ENCODE data around the gene ZNF710. TPM values are rescaled to one million over a fixed set of nuclear protein-coding genes. Genes with fewer than 3 reads are reported as not detected.
A peak's percentile ranks its signal among the peaks of the same experiment; 100 is the strongest.

The ZNF710 gene
- total RNA-seq, 1 donor from 2014 or later = 47.9 TPM

DNA sequence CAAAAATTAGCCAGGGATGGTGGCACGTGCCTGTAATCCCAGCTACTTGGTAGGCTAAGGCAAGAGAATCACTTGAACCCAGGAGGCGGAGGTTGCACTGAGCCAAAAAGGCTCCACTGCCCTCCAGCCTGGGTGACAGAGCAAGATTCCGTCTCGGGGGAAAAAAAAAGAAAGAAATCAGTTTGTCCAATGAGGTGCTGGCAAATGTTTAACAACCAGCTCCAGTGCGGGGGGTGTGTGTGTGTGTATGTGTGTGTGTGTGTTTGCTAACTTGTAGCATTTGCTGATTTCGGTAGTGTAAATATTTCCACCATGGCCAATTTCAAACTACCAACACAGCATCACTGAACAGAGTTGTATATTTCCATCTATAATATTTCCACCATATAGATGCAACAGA is 124.9 kb downstream of the ZNF710 start:
- TF ChIP-seq, protein P1, sequence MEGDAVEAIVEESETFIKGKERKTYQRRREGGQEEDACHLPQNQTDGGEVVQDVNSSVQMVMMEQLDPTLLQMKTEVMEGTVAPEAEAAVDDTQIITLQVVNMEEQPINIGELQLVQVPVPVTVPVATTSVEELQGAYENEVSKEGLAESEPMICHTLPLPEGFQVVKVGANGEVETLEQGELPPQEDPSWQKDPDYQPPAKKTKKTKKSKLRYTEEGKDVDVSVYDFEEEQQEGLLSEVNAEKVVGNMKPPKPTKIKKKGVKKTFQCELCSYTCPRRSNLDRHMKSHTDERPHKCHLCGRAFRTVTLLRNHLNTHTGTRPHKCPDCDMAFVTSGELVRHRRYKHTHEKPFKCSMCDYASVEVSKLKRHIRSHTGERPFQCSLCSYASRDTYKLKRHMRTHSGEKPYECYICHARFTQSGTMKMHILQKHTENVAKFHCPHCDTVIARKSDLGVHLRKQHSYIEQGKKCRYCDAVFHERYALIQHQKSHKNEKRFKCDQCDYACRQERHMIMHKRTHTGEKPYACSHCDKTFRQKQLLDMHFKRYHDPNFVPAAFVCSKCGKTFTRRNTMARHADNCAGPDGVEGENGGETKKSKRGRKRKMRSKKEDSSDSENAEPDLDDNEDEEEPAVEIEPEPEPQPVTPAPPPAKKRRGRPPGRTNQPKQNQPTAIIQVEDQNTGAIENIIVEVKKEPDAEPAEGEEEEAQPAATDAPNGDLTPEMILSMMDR (IDR thresholded peaks at IDR 0.05) = no peak
- Histone ChIP-seq H3K27me3 (no peaks in the 10 kb centered on the region), H3K4me3 (no peak overlapping the region), H3K4me1 (peaks cover 5% of the 10 kb centered on the region), H3K27ac (no peak overlapping the region), H3K9me3 (no peaks in the 10 kb centered on the region), H3K36me3 (no peaks in the 10 kb centered on the region)
- no peak for DNase-seq
- intact Hi-C loops (cut with DNase I) = no loop called here
- ATAC-seq = no peak

DNA sequence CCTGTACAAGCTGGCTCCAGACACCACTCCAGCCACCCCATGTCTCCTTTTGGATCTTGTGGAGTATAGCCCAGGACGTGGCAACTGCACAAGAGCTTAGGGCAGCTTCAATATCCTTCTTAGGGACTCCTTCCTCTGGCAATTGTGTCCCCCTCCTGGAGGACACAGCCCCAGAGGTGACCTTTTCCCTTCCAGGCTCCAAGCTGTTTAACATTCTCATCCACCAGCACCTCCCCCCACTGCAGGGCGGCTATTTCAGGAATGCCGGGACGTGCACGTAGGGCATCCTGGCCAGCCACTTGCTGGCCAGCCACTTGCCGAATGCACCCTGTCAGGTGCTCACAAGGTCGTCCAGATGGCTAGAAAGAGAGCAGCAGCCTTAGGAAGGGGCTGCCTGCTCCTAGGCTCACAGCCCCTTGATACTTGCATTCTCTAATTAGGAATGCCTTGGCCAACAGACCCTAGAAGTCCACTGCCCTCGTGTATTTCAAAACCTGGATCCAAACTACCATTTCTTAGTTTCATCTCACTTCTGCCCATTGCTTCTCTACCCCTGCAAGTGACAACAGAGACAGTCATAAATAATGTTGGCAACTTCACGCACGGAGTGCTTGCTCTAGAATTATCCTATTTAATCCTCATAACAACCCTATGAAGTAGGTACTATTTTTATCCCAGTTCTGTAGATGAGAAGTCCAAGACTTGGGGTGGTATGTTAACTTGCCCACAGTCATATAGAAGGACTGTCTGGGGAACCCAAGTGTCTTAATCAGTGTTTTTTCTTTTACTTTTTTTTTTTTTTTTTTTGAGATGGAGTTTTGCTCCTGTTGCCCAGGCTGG is 125.7 kb downstream of the ZNF710 start:
- Histone ChIP-seq H3K4me1 (peaks cover 5% of the 10 kb centered on the region), H3K27me3 (no peaks in the 10 kb centered on the region), H3K4me3 (no peak overlapping the region), H3K27ac (no peak overlapping the region), H3K36me3 (no peaks in the 10 kb centered on the region), H3K9me3 (no peaks in the 10 kb centered on the region)
- ATAC-seq (peak; percentile 77), DNase-seq (no peak)
- TF ChIP-seq, protein P1 (IDR thresholded peaks at IDR 0.05) = no peak
- intact Hi-C loops (cut with DNase I) = no loop called here

DNA sequence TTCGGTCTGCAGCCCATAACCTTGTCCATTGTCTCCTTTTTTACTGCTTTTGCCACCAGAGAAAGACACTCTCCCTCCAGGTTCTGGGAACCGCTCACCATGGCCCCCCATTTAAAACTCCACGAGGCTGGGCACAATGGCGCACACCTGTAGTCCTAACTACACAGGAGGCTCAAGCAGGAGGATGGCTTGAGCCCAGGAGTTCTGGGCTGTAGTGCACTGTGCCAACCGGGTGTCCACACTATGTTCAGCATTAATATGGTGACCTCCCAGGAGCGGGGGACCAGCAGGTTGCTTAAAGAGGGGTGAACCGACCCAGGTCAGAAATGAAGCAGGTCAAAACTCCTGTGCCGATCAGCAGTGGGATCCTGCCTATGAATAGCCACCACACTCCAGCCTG is 129.2 kb downstream of the ZNF710 start:
- TF ChIP-seq, protein P1 (IDR thresholded peaks at IDR 0.05) = no peak

More for the DNA sequence above, 129.2 kb downstream of the ZNF710 start:
- Histone ChIP-seq H3K4me1 (peaks cover 5% of the 10 kb centered on the region), H3K9me3 (no peaks in the 10 kb centered on the region), H3K4me3 (no peak overlapping the region), H3K27ac (no peak overlapping the region), H3K27me3 (no peaks in the 10 kb centered on the region), H3K36me3 (no peaks in the 10 kb centered on the region)
- intact Hi-C loops (cut with DNase I) = no loop called here
- ATAC-seq (no peak), DNase-seq (no peak)

Small RNAs within 50 kb of the gene (microRNA-seq; reads per million reads assigned to microRNA genes)
- gene MIR3174 (ENCODE audit: borderline microRNAs expressed) = 0.50 reads per million

Other genes starting within 250 kb of the ZNF710 start
- not detected for gene MESP2, start 225.0 kb upstream of the ZNF710 start, total RNA-seq
- gene ANPEP, start 186.5 kb upstream of the ZNF710 start, total RNA-seq = 42.6 TPM
- gene AP3S2, start 107.3 kb upstream of the ZNF710 start, total RNA-seq = 32.1 TPM
- 30.5 TPM for gene ARPIN, start 88.4 kb upstream of the ZNF710 start, total RNA-seq
- 43.1 TPM for gene IDH2, start 101.1 kb downstream of the ZNF710 start, total RNA-seq
- gene SEMA4B, start 200.0 kb downstream of the ZNF710 start, total RNA-seq = 48.7 TPM
- gene CIB1, start 232.6 kb downstream of the ZNF710 start, total RNA-seq = 62.8 TPM
- 11.2 TPM for gene GDPGP1, start 232.9 kb downstream of the ZNF710 start, total RNA-seq
- not detected for gene TTLL13, start 248.2 kb downstream of the ZNF710 start, total RNA-seq